HG02938 (cell line): Measurements from ENCODE around the gene SYPL2.

Experiments used
- ATAC-seq: cut with Tn5 transposase; IDR thresholded peaks from one replicate; pipeline ENCODE4 v1.9.1; 2021; ENCODE audit warnings: mild to moderate bottlenecking, moderate library complexity; ENCODE audit not compliant: unreplicated experiment

Gene SYPL2

DNA sequence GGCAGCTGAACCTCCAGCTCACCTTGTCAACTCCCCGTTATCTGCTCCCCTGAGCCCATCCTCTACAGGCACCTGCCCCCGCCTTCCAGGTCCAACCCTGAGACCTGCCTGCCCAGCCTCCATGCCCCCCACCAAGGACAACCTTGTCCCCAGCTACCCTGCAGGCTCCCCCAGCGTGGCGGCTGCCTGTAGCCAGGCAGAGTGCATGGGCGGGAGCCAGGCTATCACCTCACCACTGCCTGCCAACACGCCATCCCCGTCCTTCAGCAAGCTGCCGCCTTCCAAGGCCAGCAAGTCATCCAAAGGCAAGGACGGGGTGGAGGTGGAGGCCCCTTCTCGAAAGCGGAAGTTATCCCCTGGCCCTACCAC lies 24.6 kb downstream of the SYPL2 start:
- ATAC-seq, result no peak

DNA sequence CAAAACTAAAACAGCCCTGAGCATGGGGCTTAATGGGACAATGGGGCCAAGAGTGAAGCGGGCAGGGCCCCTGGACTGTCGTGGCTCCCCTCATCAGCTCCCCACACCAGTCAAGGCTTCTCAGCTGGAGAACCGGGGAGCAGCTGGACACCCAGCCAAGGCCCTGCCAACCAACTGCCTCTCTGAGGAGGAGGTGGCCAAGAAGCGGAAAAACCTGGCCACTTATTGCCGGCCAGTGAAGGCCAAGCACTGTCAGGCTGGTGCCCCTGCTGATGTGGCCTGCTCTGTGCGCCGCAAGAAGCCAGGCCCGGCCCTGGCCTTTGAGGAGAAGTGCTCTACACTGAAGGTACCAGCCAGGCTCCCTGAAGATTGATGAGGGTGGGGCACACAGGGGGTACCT lies 25.0 kb downstream of the SYPL2 start:
- ATAC-seq, result no peak

DNA sequence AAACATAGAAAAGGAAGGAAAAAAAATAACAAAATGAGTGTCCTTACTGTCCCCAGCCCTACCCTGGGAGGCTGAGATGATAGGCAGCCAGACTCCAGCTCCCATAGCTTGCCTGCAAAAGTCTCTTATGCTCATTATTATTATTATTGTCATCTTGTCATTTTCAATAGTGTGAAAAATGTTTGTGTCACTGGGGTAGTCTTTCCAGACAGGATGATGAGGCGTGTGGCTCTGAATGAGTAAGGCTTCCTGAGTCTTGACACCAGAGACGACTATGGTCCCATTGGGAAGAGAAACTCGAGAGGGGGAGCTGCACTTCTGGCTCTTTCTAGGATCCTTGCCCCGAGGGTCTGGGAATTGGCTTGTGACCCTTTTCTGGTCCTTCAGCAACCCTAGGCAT lies 26.4 kb downstream of the SYPL2 start:
- no peak for ATAC-seq

DNA sequence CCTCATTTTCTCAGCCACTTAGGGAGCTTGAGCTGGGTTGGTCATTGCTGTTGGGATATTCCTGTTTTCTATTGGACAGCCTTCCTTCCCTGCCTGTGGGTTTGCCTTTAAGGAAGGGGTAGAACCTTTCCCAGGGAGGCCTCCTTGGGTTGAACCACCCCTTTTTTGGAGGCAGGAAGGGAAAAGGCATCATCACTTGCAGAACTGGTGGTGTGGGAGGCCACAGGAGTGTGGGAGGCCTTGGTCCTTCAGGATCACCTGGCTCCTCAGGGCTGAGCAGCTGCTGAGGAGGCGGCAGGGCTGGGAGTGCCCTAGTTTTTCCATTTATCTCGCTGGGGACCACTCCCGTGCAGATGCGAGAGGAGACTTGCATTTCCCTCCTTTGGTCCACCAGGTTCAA lies 26.9 kb downstream of the SYPL2 start:
- ATAC-seq, result no peak

DNA sequence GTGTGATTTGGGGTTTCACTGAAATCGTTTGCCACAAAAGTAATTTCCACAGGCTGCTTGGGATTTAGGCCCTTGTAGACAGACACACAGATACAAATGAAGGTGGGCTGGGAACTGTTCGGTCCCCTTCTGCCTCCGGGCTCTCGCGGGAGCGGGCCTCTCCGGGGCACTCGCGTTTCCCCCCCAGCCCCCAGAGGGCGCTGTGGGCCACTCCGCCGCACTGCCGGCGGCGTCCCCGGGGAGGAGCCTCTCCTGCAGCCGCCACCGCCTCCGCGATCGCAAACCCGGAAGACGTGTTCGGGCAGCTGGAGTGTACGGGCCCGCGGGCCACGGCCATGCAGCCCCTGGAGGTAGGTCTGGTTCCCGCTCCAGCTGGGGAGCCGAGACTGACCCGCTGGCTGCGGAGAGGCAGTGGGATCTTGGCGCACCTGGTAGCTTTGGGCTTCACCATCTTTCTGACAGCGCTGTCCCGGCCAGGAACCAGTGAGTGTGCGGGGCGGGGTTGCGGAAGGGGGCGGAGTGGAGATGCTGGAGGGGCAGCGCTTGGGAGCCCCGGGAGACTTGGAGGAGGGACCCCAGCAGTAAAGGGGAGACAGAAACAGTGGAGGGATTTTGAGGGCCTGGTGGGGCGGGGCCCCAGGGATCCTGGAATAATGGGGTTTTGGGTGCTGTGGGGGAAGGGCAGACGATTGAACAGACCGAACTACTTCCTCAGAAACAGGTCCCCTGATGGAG lies 27.6 kb downstream of the SYPL2 start, which contains the start of gene CYB561D1:
Gene CYB561D1 (plus strand): TSS at position 290 of the 735 bp plus-strand sequence. CDS start 46 bp downstream, at position 336.
- ATAC-seq, result peak; percentile 80

DNA sequence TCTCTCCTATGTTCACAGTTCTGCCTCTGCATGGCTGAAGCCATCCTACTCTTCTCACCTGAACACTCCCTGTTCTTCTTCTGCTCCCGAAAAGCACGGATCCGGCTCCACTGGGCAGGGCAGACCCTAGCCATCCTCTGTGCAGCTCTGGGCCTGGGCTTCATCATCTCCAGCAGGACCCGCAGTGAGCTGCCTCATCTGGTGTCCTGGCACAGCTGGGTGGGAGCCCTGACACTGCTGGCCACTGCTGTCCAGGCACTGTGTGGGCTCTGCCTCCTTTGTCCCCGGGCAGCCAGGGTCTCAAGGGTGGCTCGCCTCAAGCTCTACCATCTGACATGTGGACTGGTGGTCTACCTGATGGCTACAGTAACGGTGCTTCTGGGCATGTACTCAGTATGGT lies 29.4 kb downstream of the SYPL2 start:
- no peak for ATAC-seq

DNA sequence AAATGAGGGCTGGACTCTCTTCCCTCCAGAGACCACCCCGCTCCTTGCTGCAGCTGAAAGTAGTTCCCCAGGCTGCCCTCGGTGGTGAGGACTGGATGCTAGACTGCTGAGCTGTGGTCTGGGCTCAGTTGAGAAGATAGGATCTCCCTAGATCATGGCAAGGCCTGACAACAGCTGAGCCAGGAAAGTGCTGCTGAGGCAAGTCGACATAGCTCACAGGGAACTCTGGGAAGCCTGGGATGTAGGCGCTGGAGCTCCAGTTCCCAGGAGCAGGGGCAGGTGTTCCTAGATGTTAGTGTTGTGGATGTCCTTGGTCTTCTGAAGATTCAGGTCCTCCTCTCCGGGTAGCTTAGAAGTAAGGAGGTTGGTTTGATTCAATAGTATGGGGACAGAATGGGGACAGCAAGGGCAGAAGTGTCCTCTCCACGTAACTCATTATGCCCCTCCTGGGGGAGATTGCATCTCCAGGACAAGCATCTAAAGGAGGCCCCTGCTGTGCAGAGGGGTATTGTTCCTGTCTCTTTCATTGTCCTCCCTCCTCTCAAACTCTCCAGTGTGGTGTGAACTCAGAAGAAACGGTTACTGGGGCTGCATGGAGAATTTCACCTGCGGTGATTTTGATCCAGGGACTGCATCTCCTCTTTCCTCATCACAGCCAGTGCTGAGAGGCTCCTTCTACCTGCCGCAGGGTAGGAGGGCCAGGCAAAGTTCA lies 31.3 kb downstream of the SYPL2 start:
- ATAC-seq, result no peak

DNA sequence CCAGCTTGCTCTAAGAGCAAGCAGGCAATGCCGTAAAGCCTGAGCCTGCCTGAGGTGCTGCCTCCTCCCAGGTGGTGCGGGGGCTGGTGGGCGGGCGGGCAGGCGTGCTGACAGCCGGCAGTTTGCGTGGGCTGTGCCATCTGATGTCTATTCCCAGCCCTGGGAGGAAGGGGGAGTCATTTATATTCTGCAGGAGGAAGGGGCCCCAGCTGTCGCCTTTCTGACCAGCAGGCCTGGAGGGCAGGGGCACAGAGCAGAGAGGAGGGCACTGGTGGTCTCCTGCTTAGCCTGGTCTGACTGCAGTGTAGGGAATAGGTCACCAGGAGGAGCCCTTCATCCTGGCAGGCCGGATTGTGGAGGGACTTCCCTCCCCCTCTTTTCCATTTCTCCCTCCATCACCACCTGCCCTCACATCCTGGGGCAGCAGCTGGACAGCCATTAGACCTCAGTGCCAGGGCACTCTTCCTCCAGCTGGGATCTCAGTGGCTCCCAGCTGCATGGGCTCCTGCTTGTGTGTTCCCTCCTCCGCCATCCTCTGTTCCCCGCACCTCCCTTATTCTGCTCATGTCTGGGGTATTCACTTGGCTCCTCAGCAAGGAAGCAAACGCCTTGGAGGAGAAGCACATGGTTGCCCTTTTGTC lies 31.9 kb downstream of the SYPL2 start:
- no peak for ATAC-seq

DNA sequence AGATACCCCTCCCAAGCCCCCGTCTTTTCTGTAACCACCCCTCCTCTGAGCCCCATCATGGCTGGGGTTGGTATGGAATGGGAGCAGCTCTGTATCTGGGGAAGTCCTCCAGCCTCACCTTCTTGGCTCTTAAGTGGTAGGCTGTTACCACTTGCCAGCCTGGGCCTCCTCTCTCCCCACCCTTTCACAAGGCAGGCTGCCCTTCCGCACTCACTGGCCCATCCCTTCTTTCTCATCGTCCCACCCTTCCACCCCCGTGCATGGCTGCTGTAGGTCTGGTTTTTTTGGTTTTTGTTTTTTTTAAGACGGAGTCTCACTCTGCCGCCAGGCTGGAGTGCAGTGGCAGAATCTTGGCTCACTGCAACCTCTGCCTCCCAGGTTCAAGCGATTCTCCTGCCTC lies 32.7 kb downstream of the SYPL2 start:
- ATAC-seq, result no peak

DNA sequence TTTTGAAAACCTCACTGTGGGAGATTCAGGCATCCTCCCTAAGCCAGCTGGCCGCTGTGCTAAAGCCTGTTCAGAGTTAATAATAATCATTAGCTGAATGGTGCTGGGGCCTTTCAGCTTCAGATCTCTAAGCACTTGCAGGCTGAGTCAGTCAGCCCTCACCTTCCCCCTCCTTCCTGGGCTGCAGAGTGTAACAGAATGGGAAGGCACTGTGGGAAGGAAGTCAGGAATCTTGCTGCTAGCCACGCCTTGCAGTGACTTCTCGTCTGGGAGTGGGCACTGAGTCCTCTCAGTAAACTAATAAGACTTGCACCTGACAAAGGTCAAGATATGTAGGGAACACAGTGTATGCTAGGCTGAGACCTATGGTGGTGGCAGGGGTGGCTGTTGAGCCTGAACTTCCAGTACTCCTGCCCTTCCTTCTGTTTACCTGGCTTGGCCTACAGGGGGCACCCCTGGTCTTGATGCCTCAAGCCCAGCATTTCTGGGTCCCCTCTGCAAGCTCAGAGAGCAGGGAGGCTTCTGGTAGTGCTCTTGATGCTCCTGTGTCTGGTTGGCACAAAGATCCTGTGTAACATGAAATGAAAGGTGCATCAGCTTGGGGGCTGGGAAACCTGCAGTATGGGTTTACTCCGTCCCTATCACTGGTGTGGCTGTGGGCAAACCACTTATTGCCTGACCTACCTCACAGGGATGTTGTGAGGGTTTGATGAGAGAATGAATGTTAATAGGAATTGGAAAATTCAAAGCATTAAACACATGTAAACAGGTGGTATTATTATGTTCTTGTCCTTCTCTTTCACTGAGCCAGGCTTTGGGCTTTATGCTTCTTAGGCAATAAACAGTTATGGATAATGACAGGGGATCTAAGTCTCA lies 33.6 kb downstream of the SYPL2 start:
- ATAC-seq, result no peak

DNA sequence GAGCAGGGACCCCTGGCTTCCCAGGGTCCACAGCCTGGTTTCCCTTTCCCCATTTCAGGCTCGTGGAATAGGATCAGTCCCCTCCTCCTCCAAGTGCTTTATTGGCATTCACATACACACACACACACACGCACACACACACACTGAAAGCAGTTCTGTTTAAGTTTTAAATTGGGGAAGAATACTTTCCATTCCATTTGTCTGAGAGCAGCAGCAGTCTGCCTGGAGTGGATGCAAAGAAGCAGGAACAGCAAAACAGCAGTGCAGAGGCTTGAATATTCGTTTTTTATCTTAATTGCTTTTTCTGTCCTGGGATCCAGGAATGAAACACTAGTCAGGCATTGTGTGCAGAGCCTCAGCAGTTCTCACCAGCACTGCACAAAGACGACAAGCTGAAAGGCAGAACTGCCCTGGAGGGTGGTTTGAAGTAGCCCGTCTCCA lies 34.6 kb downstream of the SYPL2 start:
- ATAC-seq, result no peak

DNA sequence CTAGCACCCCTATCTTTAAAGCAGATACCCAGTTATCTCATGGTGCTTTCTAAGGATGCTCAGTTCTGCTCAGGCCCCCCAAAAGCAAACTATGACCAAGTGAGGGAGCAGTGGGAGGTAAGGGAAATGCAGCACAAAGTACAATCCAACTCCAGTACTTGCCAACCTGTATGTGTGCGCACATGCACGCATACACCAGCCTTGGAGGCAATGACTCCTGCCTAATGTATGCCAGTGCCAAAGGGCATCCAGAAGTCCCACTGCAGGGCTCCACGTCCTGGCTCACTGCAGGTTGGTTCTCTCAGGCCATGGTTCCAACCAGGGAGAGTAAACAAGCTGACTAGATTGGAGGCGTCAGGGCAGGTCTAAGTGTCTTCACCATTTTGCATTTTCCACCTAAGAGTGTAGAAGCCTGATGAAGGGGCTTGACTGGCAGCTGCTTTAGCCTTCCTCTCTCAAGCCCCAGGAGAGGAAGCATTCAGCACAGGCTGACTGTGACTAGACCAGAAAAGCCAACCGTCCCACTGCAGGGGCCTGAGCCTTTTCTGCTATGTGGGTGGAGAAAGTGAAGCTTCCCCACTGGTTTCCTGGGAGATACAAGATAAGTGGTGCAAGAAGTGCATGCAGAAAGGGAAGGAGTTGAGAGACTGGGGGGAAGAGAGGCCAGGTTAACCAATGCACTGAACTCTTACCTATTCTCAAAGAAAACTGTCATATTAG lies 35.5 kb downstream of the SYPL2 start:
- no peak for ATAC-seq

DNA sequence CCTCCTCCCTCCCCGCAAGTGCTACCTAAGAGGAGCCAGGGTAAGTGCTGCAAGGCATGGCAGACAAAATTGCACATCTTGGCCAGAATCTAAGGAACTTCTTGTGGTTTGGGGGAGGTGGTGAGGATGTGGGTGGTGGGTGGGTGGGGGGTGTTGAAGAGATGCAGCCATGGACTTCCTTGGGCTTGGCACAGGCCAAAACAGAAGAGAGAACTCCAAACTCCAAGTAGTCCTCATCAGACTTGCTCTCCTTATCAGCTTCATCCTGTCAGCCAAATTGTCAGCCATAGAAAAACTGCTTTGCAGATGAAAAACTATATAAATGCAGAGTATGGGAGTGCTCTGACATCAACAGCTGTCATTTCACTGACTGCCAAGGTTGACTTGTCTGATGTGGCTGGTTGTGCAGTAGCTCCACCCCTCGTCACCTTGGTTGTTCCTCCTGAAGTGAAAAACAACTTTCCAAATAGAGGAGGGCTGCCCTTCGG lies 36.1 kb downstream of the SYPL2 start:
- no peak for ATAC-seq

DNA sequence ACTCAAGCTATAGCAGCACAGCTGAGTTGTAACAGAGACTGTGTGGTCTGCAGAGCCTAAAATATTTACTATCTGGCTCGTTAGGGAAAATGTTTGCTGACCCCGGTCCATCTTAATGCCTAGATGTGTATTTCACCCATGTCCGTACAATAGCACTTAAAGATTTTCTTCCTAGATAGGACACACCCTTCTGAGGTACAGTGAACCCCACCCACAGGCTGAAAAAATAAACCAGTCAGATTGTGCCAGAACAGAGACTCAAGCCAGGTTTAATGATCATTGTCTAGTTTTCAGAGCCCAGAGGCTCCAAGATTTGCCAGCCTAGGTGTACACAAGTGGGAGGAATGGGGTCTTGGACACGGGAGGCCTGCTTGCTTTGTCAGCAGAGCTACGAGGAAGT lies 37.6 kb downstream of the SYPL2 start:
- ATAC-seq, result no peak

DNA sequence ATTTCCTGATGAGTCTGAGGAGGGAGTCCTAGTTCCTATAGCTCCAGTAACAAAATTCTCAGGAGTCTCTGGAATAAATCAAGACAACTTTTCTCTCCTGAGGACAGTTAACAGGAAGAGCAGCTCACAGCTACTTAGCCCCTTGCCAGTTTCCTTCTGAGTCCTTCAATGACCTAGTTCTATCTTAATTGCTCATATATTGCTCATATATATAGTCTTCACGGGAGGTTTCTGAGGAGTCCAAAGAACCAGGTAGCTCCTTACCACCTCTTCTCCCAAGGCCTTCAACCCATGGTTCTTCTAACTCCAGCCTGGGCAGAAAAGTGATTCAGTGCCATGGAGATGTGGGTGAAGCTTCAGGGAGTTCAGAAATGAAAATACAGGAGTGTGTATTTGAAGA lies 38.6 kb downstream of the SYPL2 start:
- no peak for ATAC-seq

DNA sequence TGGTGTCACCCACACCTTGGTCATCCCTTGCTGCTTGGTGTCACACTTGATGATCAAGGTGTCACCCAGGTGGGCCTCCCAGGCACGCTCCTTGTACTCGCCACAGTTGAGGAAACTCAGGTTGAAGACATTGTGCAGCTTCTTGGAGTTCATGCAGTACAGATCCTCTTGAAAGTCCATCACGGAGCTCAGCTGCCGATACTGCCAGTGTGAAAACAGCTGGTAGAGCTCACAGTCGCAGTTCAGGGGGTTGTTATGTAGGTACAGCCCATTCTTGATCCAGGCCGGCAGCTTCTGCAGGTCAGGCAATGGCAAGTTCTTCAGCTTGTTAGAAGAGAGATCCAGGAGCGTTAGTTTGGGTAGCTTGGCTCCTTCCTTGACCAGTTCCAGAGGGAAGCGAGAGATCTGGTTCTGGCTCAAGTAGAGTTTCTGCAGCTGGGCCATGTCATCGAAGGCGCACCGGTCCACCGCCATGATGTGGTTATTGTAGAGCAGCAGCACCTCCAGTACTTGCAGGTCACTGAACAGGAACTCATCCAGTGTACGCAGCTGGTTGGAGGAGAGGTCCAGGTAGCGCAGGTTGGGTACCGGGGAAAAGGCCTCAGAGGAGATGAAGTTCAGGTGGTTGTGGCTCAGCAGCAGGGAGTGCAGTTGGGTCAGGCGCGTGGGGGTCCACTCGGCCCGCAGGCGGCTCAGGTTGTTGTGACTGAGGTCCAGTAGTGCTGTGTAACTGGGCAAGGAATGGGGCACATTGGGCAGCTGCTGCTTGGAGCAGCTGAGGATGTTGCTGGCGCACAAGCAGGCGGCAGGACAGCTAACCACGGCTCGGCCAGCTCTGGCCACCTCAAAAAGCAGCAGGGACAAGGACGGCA lies 41.9 kb downstream of the SYPL2 start:
- ATAC-seq, result no peak

DNA sequence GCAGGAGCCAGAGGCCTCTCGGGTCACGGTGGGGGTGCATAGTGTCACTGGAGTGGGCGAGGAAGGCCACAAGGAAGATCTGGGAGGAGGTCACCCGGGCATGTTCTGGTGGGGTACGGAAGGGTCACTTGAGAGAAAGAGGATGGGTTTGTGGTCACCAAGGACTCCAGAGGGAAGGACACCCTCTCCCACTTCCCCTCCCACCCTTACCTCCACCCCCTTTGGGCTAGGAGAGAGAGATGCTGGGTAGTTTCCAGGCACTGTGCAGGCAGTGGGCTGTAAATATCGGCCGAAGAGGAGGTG lies 42.5 kb downstream of the SYPL2 start:
- ATAC-seq, result no peak

DNA sequence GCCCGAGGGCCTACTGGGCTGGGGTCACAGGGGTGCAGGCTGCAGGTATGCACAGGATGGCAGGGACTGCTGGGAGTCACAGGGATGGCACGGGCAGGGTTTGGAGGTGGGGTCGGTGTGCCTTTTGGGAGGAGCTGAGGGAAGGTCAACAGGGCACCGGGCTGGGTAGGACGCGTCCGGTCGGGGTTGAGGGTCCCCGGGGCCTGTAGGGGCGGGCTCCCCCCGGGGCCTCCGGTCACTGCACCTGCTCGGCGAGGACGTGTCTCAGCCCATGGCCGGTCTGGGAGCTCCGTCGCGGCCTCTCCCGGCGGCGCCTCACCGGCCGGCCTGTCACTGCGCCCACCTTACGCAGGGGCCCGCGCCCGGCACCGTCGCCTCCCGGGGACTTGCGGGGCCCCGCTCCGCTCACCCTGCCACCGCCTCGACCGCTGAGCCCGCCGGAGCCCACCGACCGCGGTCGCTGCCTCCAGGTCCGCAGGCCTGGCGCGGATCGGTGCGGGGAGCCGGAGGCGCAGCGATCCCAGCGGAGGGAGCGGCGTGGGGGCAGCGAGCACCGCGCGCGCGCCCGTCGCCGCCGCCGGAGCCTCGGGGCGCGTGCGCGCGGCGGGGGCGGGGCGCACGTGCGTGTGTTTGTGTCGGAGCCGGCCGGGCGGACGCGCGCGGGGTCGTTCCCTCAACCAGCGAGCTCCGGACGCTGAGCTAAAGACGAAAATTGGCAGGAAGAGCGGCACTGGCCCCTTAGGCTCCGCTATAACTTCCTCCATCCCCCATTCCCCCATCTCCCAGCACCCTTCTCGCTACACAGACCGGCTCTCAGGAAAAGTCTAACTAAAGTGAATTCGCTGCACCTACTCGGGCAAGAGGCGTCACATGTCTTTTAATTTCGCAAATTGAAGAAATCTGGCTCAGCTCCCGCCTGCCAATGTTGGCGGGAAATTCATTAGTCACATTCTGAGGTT lies 43.1 kb downstream of the SYPL2 start, which contains the start of gene AMIGO1:
Gene AMIGO1 (minus strand): TSS at position 552 of the 959 bp plus-strand sequence. CDS start 815 bp downstream, outside the sequence.
- ATAC-seq, result no peak
